Left cardiac atrium (tissue), 4 donors: ENCODE measurements around the gene ETV4. TPM values are rescaled to one million over a fixed set of nuclear protein-coding genes. Genes with fewer than 3 reads are reported as not detected.
A peak's percentile ranks its signal among the peaks of the same experiment; 100 is the strongest.

Experiments used
- ATAC-seq, 2 donors: fragments of 200-7000 bp; cut with Tn5 transposase; one replicate each; pipeline ENCODE4 v1.9.1; 2020; ENCODE audit warnings: mild to moderate bottlenecking in 2 of 2, moderate library complexity in 2 of 2
- DNase-seq: peaks from one replicate; pipeline ENCODE4 v3.0.0-alpha.2; 2020
- intact Hi-C, 2 donors: fragments of 100-400 bp; cut with DNase I; formaldehyde crosslinking; loops; one replicate each; pipeline versions ENCODE4 v1.14.1 to v1.15.1; 2022 to 2023
- long read RNA-seq: library from polyadenylated mRNA; unstranded; transcript quantifications from one replicate; pipeline ENCODE4 v2.0.0, GENCODE V29; 2021
- total RNA-seq, 2 donors: library from RNA; stranded (reverse); fragmentation: NEBNext Ultra II Directional; extraction: Animal tissue kit (Norgen Biotek cat#: 25700); gene quantifications; one replicate each; pipeline ENCODE4 v1.2.1, GENCODE V29; 2021
- donor health status: DM: no; HTN: yes; CAD: no.
- donor health status: DM: no; HTN: yes; CAD: no; lungs with severe emphysema.
- donor health status: DM: yes; HTN: yes; CAD: no.
- donor health status: Dilated cardiomyopathy.

Gene ETV4
- 1 to 10 TPM in 1 of 2 donors, under 1 TPM in 1; 0.91 to 7.0 TPM for total RNA-seq
- long read RNA-seq, partial matches to known transcripts = 4 of 10 reads
- long read RNA-seq, other reads (novel, unspliced or antisense) = 0 of 10 reads

DNA sequence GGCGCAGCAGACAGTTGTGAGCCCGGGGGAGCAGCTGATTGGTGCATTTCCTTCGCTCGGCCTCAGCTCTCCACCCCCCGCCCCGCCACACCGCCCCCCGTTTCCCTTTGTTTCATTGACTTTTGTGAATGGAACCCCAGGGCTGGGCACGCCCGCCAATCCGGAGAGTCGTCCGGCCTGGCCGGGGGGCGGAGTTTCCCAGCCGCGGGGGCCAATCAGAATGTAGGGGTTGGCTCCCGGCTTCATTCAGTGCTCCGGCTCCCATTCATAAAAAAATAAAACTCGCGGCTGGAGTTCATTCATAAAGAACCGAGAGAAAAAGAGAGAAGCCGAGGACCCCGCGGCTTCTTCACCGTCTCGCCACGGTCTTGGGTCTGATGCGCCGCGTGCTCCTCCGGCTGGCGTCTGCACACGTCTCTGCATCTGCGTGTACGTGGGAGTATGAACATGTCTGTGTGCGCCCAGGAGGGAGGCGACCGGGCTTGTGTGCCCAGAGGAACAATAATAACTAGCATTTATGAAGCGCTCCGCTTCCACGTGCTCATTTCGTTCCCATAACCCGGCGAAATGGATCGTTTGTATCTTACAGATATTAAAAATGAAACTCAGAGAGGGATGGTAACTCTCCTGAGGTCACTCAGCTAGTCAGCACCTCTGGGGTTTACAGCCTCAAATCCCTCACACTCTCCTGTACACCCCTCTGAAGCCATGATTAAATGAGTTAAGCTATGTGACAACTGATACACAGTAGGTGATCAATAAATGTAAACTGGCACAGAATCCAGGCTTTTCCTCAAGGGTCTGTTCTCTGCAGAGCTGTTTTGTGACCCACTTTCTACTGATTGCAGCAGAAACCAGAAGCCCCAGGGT, at the start of gene ETV4:
Gene ETV4, minus strand, starts transcription at position 22 of the 870 bp plus-strand sequence. CDS start 723 bp downstream, outside the sequence.
- ATAC-seq (peak; percentile 95), DNase-seq (peak; percentile 95)
- intact Hi-C loops = no loop called here

DNA sequence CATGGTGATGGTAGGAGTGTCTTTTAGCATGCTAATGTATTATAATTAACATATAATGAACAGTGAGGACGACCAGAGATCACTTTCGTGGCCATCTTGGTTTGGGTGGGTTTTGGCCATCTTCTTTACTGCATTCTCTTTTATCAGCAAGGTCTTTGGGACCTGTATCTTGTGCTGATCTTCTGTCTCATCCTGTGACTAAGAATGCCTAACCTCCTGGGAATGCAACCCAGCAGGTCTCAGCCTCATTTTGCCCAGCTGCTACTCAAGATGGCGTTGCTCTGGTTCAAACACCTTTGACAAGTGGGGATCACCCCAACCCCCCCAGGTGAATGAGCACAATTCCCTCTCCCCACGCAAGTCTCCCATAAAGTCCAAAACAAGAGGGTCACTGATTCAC, 49.3 kb upstream of the ETV4 start:
- no peak for ATAC-seq
- DNase-seq = no peak
- intact Hi-C loops = no loop called here

DNA sequence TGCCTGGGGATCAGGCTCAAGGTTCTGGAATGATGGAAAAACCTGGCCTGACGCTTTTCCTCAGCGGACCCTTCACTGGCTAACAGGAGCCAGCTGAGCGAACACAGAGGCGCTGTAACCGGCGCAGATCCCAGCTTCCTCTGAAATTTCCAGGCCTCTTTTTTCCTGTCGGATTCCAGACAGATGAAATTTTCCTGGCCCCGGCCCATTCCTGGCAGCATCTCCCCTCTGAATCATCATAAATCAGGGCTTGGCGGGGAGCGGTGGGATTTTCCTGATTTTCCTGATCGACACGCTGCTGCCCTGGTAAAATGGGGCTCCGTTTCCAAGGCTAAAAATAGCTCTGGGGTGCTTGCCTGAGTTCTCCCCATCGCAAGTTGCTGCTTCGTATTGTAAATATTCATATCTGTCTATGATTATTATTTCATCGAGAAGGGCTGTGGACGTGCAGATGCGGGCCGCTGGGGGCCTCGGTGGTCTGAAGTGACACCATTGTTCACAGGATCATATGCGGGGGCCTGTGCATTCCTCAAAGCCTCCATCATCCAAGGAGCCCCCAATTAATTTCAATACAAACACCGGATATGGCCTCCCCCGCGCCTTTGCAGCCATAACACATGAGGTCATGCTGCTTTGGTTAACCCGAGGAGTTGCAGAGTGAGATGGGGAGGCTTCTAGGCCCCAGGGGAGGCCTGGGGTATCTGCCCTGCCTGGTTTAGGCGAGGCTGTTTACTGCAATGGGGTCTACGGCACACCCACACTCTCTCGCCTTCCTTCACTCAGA, 45.8 kb upstream of the ETV4 start:
- intact Hi-C loops = no loop called here
- peak; percentile 87 for DNase-seq
- ATAC-seq = peak; percentile 89 to 90

DNA sequence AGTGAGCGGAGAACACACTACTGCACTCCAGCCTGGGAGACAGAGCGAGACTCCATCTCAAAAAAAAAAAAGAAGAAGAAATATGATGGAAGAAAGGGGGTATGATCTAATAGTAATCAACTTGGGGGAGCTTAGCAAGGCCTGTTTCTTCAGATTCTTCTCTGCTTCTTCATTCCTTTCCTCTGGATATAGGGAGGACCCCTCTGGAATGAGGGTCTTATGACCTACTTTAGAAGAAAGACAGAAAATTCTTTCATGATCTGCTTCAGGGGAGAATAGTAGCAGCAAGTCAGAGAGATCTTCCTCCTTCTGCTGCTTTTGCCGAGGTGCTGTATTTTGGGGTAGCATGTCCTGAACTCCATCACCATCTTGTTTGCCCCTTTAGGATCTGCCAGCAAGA, 44.9 kb upstream of the ETV4 start:
- no peak for ATAC-seq
- no peak for DNase-seq
- intact Hi-C loops = no loop called here

DNA sequence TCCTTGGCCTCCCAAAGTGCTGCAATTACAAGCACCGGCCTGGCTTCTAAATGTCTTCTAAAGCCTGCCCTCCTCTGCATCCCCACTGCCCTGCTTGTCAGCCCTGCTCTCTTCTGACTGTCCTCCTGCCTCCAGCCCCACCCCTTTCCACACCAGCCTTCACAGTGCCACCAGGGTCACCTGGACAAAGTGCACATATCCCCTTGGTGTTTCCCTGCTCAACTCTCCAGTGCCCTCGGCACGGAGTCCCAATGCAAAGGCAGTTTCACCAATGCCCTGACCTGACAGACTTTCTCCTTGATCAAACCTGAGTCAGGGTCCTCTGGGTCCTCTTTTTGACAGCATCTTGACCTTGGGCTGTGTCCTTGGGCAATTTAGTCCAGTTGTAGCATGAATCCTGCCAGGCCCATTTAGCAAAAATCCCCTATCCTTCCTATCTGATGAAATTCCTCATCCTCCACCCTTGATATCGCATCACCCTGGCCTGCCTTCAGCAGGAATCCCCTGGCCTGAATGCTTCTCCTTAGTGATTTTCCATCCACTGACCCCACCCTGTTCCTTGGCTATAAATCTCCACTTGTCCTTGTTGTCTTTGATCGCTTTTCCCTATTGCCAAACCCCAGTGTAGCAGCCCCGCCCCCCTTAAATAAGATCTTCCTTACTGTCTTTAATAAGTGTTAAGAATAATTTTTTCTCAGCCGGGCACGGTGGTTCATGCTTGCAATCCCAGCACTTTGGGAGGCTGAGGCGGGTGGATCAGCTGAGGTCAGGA, 42.7 kb upstream of the ETV4 start:
- intact Hi-C loops = no loop called here
- ATAC-seq (no peak), DNase-seq (no peak)

DNA sequence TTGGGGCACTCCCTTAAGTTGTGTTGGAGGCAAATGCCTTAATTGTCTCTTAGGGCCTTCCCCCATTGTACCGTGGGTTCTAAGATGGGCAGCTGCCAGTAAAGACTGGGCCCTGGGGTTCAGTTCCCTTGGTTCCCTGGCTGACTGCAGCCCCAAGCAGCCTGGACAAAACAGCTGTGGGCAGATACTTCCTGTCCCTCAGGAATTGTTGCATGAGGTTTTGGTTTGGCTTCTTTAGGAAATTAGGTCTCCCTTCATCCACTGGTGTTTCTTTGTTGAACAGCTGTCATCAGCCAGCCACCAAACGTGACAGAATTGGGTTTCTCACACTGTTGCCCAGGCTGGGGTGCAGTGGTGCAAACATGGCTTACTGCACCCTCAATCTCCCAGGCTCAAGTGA, 42.0 kb upstream of the ETV4 start:
- ATAC-seq (no peak), DNase-seq (no peak)
- intact Hi-C loops = no loop called here

DNA sequence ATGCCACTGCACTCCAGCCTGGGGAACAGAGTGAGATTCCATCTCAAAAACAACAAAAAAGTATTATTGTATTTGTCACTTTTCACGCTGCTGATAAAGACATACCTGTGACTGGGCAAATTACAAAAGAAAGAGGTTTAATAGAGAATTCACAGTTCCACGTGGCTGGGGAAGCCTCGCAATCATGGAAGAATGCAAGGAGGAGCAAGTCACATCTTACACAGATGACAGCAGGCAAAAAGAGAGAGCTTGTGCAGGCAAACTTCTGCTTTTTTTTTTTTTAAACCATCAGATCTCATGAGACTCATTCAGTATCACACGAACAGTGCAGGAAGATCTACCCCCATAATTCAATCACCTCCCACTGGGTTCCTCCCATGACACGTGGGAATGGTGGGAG, 41.5 kb upstream of the ETV4 start:
- no peak for DNase-seq
- ATAC-seq = no peak
- intact Hi-C loops = no loop called here

DNA sequence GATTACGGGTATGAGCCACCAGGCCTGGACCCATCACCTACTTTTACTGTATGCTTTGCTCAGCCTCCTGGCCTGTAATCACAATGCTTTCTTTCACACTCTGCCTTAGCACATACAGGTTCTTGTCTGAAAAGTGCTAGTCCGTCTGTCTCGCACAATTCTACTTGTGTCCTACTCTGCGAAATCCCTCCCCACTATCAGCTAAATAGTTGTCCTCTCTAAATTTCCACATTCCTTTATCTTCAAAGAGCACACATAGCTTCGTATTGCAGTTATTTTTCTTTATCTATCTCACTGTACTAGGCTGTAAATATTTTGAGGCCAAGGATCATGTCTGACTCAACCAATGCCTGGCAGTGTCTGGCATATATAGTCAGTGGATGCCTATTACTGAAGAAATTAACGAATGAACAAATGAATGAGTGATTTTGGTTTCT, 38.5 kb upstream of the ETV4 start:
- ATAC-seq = peak in 1 of 2 donors; percentile 83
- intact Hi-C loops = no loop called here
- no peak for DNase-seq

- intact Hi-C loops = no loop called here
- ATAC-seq = no peak
- no peak for DNase-seq
Observed at GRCh38 chr17:43583332-43583731, 37.2 kb upstream of the ETV4 start.

DNA sequence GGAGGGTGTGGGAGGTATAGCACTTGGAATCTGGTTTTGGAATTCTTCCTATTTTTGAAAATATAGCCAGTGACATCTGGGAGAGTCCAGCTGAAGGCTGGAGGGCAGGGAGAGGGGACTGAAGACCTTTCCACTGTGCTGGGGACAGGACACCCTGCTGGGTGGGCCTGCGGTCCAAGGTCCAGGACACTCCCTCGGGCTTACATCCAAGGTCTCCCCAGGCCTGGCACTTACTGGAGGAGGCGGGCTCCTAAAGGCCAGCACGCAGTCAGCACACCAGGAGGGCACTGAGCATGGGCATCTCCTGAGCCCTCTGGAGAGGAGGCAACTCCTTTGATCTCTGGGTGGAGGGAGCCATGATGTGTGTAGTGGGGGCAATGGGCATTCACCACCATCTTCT, 35.5 kb upstream of the ETV4 start:
- no peak for ATAC-seq
- DNase-seq = no peak
- intact Hi-C loops = no loop called here

- intact Hi-C loops = no loop called here
- ATAC-seq (no peak), DNase-seq (no peak)
Observed at GRCh38 chr17:43581130-43581529, 35.0 kb upstream of the ETV4 start.

GRCh38 chr17:43579566-43580140, 33.5 kb upstream of the ETV4 start:
- intact Hi-C loops = loop anchor here in 1 of 2 donors (10.0 kb wide), 1 partner anchor 185 kb away; no protein-coding TSS in a partner anchor
- DNase-seq (no peak), ATAC-seq (peak in 1 of 2 donors; percentile 19)

DNA sequence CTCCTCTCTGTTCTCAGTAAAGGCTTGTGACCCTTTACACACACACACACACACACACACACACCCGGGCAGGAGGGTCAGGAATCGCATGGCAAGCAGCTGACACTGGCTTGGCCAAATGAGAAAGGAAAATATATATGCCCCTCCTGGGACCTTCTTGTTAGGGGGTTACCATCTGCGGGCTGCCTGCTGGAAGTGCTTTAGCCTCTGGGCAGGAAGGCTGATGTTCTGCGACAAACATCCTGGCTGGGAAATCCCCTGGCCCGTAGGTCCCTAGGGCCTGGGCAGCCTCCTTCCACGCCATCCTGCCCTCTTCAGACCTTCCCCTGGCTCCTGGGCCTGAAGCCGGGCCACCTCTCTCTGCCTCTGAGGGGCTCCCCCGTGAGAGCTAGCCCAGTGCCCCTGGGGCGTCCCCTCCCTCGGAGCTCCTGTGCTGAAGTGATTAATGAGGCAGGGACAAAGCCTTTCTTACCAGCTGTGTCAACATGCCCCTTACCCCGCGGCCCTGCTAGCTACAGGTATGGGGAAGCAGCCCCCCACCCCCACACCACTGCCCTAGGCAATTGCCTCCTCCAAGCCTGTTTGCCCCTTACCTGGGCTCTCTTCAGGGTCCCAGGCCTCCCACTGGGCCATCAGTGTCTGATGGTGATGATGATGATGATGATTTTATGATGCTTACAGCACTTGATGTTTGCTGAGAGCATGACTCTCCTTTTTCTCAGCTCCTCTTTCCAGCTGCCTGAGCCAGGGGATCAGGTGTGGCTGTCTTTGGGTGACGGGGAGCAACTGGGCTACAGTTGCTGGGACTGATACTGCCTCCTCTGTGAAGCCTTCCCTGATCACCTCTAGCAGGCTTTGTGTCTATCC, 32.8 kb upstream of the ETV4 start:
- intact Hi-C loops = loop anchor here in 1 of 2 donors (10.0 kb wide), 1 partner anchor 186 kb away; no protein-coding TSS in a partner anchor
- DNase-seq = peak; percentile 33
- ATAC-seq = peak; percentile 31 to 39

DNA sequence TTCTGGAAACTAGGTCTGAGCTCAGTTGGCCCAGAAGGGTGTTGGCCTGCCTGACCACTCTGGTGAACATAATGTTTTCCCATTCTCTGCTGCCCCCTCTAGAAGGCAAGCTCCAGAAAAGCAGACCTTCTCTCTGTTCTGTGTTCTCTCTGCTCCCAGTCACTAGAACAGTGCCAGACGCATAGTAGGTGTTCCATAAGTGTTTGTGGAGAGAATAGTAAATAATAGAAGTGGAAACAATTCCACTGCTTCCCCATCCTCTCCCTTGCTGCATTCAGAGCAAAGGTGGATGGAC, 32.2 kb upstream of the ETV4 start:
- no peak for ATAC-seq
- DNase-seq = no peak
- intact Hi-C loops = loop anchor here in 1 of 2 donors (10.0 kb wide), 1 partner anchor 186 kb away; no protein-coding TSS in a partner anchor

DNA sequence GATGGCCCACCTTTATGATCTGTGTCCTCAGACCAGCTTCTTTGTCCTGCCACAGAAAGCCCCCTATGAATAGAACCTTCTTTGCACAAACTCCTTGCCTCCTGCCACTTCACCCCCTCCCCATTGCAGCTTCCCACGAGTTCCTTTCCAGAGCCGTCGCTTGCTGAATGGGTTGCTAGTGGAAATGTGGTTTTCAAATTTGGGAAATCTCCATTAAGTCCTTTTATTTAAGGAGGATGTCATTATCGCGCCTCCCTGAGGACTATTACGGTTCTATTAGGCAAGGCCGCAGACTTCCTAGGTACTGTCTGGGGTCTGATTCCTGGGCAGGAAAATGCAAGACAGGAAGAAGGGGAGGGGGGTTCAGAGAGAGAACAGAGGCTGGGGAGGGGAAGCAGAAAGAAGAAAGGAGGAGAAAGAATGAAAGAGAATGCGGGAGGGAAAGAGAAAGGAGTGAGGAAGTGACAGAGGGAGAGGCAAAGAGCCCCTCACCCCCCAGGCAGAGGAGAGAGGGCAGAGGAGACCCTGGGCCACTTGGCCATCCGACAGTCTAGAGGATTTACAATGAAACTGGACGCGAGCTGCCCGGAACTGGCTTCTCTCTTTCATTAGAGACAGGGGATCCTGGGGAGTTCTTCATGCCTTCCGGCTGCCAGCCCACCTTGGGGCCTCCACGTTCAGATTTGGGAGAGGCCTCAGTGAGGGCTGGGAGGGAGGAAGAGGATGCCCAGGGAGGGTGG, 31.7 kb upstream of the ETV4 start:
- intact Hi-C loops = loop anchor here in 1 of 2 donors (10.0 kb wide), 1 partner anchor 187 kb away; no protein-coding TSS in a partner anchor
- ATAC-seq (no peak), DNase-seq (no peak)

DNA sequence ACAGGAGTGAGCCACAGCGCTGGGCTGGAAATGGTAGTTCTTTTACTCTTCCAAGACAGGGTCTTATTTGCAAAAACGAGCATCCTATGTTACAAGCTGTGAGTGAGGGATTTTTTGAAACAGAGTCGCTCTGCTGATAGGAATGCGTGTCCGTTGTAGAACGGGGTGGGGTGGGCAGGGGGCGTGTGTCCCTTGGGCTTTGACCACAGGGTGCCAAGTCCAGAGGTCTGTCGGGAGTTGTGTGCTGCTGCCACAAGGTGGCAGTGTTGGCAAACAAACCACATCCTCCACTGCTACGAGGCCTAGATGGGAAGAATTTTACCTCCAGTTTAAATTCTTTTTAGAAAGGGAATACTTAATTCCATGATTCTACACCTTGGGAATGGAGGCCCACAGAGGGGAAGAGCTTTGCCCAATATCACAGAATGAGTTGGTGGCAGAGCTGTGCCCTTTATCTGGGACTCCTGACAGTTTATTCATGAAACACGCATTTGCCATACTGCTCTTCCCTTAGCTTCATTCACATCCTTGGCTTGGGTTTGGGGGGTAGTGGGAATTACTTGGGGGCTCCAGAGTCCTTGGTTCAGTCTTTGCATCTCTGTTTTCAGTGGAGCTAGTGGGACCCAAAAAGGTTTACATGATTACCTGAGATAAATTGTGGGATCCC, 30.6 kb upstream of the ETV4 start:
- intact Hi-C loops = loop anchor here in 1 of 2 donors (1.0 to 10.0 kb wide), 2 partner anchors 98 to 188 kb away; no protein-coding TSS in a partner anchor
- peak; percentile 81 to 83 for ATAC-seq
- DNase-seq = peak; percentile 68
